IPS-20b (cell line): Measurements from ENCODE around the gene USP10.

ENCODE experiments used
- H3K27ac ChIP-seq: one replicate; pipeline ENCODE4 v1.5.1; 2013; ENCODE audit warnings: low read length
- H3K27me3 ChIP-seq: 2 replicates; pipeline ENCODE4 v1.6.1; 2013; ENCODE audit warnings: mild to moderate bottlenecking, low read length, inconsistent platforms; ENCODE audit not compliant: insufficient read depth
- H3K36me3 ChIP-seq: 2 replicates; pipeline ENCODE4 v1.6.1; 2013; ENCODE audit warnings: low read depth, mild to moderate bottlenecking, inconsistent platforms, low read length, moderate library complexity; ENCODE audit not compliant: insufficient read depth
- H3K4me1 ChIP-seq: 2 replicates; pipeline ENCODE4 v1.6.1; 2013; ENCODE audit warnings: mild to moderate bottlenecking, control low read depth, inconsistent platforms, low read length, moderate library complexity; ENCODE audit not compliant: insufficient read depth
- H3K4me3 ChIP-seq: 2 replicates; pipeline ENCODE4 v1.5.1; 2013; ENCODE audit warnings: mild to moderate bottlenecking, low read length, inconsistent platforms
- H3K9ac ChIP-seq: 2 replicates; pipeline ENCODE4 v1.6.1; 2013; ENCODE audit warnings: low read depth, mild to moderate bottlenecking, inconsistent platforms, low read length, moderate library complexity
- H3K9me3 ChIP-seq: 2 replicates; pipeline ENCODE4 v1.6.1; 2013; ENCODE audit warnings: mild to moderate bottlenecking, low read depth, low read length, inconsistent platforms; ENCODE audit not compliant: insufficient read depth

The USP10 gene

GRCh38 chr16:84774810-84775209 is 75.0 kb downstream of the USP10 start:
- Histone ChIP-seq H3K27ac (no peak overlapping the region), H3K27me3 (no peaks in the 10 kb centered on the region), H3K4me3 (no peak overlapping the region), H3K9me3 (no peaks in the 10 kb centered on the region), H3K36me3 (peaks cover 96% of the 10 kb centered on the region), H3K9ac (no peak overlapping the region), H3K4me1 (no peaks in the 10 kb centered on the region)

GRCh38 chr16:84775262-84775810 is 75.5 kb downstream of the USP10 start:
- no peak overlapping the region for H3K27ac ChIP-seq

GRCh38 chr16:84777435-84777834 is 77.6 kb downstream of the USP10 start:
- Histone ChIP-seq H3K27ac (no peak overlapping the region), H3K36me3 (peaks cover 80% of the 10 kb centered on the region)

More at GRCh38 chr16:84775262-84775810, 75.5 kb downstream of the USP10 start:
- no peaks in the 10 kb centered on the region for H3K27me3 ChIP-seq
- H3K4me3 ChIP-seq = no peak overlapping the region
- peaks cover 96% of the 10 kb centered on the region for H3K36me3 ChIP-seq
- no peaks in the 10 kb centered on the region for H3K9me3 ChIP-seq
- no peaks in the 10 kb centered on the region for H3K4me1 ChIP-seq
- H3K9ac ChIP-seq = no peak overlapping the region

GRCh38 chr16:84778720-84779119 is 78.9 kb downstream of the USP10 start:
- Histone ChIP-seq H3K36me3 (peaks cover 67% of the 10 kb centered on the region), H3K27me3 (no peaks in the 10 kb centered on the region), H3K4me1 (no peaks in the 10 kb centered on the region), H3K27ac (no peak overlapping the region), H3K9ac (no peak overlapping the region), H3K4me3 (no peak overlapping the region), H3K9me3 (no peaks in the 10 kb centered on the region)

More at GRCh38 chr16:84777435-84777834, 77.6 kb downstream of the USP10 start:
- Histone ChIP-seq H3K4me1 (no peaks in the 10 kb centered on the region), H3K9ac (no peak overlapping the region), H3K4me3 (no peak overlapping the region), H3K9me3 (no peaks in the 10 kb centered on the region), H3K27me3 (no peaks in the 10 kb centered on the region)

- H3K4me3 ChIP-seq = no peak overlapping the region
- no peak overlapping the region for H3K27ac ChIP-seq
- H3K9me3 ChIP-seq = no peaks in the 10 kb centered on the region
- H3K9ac ChIP-seq = no peak overlapping the region
- H3K36me3 ChIP-seq = peaks cover 53% of the 10 kb centered on the region
- no peaks in the 10 kb centered on the region for H3K4me1 ChIP-seq
- no peaks in the 10 kb centered on the region for H3K27me3 ChIP-seq
Measured at GRCh38 chr16:84780063-84780462, 80.3 kb downstream of the USP10 start.

- Histone ChIP-seq H3K9ac (no peak overlapping the region), H3K27ac (no peak overlapping the region), H3K4me1 (no peaks in the 10 kb centered on the region), H3K36me3 (peaks cover 46% of the 10 kb centered on the region), H3K4me3 (no peak overlapping the region), H3K9me3 (no peaks in the 10 kb centered on the region), H3K27me3 (no peaks in the 10 kb centered on the region)
Measured at GRCh38 chr16:84780544-84781376, 81.0 kb downstream of the USP10 start.

- Histone ChIP-seq H3K27ac (no peak overlapping the region), H3K9me3 (no peaks in the 10 kb centered on the region), H3K4me1 (no peaks in the 10 kb centered on the region), H3K36me3 (peaks cover 26% of the 10 kb centered on the region), H3K9ac (no peak overlapping the region), H3K4me3 (no peak overlapping the region), H3K27me3 (no peaks in the 10 kb centered on the region)
Measured at GRCh38 chr16:84782846-84783245, 83.0 kb downstream of the USP10 start.

GRCh38 chr16:84785843-84786581 is 86.2 kb downstream of the USP10 start:
- Histone ChIP-seq H3K9ac (no peak overlapping the region), H3K4me3 (no peak overlapping the region), H3K9me3 (no peaks in the 10 kb centered on the region), H3K36me3 (no peaks in the 10 kb centered on the region), H3K27ac (no peak overlapping the region), H3K27me3 (no peaks in the 10 kb centered on the region), H3K4me1 (no peaks in the 10 kb centered on the region)

- Histone ChIP-seq H3K27ac (no peak overlapping the region), H3K9me3 (no peaks in the 10 kb centered on the region), H3K4me3 (no peak overlapping the region), H3K27me3 (no peaks in the 10 kb centered on the region), H3K36me3 (no peaks in the 10 kb centered on the region), H3K9ac (no peak overlapping the region), H3K4me1 (no peaks in the 10 kb centered on the region)
Measured at GRCh38 chr16:84786605-84787262, 86.9 kb downstream of the USP10 start.

- H3K4me3 ChIP-seq = no peak overlapping the region
- H3K36me3 ChIP-seq = no peaks in the 10 kb centered on the region
- no peaks in the 10 kb centered on the region for H3K9me3 ChIP-seq
- no peak overlapping the region for H3K9ac ChIP-seq
- no peaks in the 10 kb centered on the region for H3K4me1 ChIP-seq
- no peak overlapping the region for H3K27ac ChIP-seq
- H3K27me3 ChIP-seq = no peaks in the 10 kb centered on the region
Measured at GRCh38 chr16:84787263-84787622, 87.4 kb downstream of the USP10 start.

GRCh38 chr16:84788920-84789391 is 89.2 kb downstream of the USP10 start:
- H3K4me1 ChIP-seq = no peaks in the 10 kb centered on the region
- no peak overlapping the region for H3K9ac ChIP-seq
- H3K36me3 ChIP-seq = no peaks in the 10 kb centered on the region
- no peak overlapping the region for H3K27ac ChIP-seq
- no peaks in the 10 kb centered on the region for H3K9me3 ChIP-seq
- H3K27me3 ChIP-seq = no peaks in the 10 kb centered on the region
- no peak overlapping the region for H3K4me3 ChIP-seq
